ENCODE data around the gene C1QB.
"Not testable (repeated sequence)": the region's sequence is repeated elsewhere in the genome, so short reads cannot be mapped to it uniquely, and the experiment has no call there.

C1QB gene

GRCh38 chr1:22699681-22700520 is 46.9 kb downstream of the C1QB start:
- no peak for DNase-seq

GRCh38 chr1:22702296-22703085 is 49.5 kb downstream of the C1QB start:
- DNase-seq: peak; percentile 24 to 43

- peak; percentile 89 to 92 for DNase-seq
Observed at GRCh38 chr1:22704440-22705067, 51.5 kb downstream of the C1QB start.

- peak; percentile 14 to 32 for DNase-seq
Observed at GRCh38 chr1:22705586-22705985, 52.5 kb downstream of the C1QB start.

- not testable (repeated sequence) for DNase-seq
Observed at GRCh38 chr1:22706100-22706499, 53.1 kb downstream of the C1QB start.

- DNase-seq: peak; percentile 18 to 23
Observed at GRCh38 chr1:22708777-22709176, 55.7 kb downstream of the C1QB start.

- DNase-seq: no peak
Observed at GRCh38 chr1:22709227-22709626, 56.2 kb downstream of the C1QB start.

- peak; percentile 62 to 63 for DNase-seq
Observed at GRCh38 chr1:22709891-22710700, 57.1 kb downstream of the C1QB start.

- peak; percentile 27 to 46 for DNase-seq
Observed at GRCh38 chr1:22710701-22711049, 57.6 kb downstream of the C1QB start, which contains the start of gene EPHB2. Gene EPHB2, plus strand, starts transcription at chr1:22710839. Its CDS starts 144 bp downstream, at chr1:22710983.

GRCh38 chr1:22711071-22711470 is 58.0 kb downstream of the C1QB start:
- peak in 1 of 2 donors; percentile 18 for DNase-seq
